ENCODE data around the gene FBXO9.

The FBXO9 gene

DNA sequence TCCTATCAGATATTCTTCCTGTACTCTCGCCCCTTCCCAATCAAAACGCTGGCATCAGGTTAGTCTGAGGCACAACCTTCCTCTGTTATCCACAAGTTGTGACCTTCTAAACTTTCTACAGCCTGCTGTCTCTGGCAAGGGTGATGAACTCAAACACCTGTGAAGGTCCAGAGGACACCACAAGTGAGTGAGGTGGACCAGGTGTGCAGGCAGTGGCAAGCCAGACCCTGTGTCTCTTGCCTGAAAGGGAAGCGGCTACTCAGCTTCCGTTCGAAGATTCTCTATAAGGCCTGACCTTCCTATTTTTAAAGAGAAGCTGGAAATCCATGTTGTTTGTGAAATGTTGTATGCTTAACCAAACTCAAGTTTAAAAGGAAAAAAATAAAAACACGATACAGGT, 46.7 kb downstream of the FBXO9 start:
- WGBS, 2 experiments = 93 to 94% methylated on average over 6 of the region's 6 CpGs
- Histone ChIP-seq H3K27ac (ENCODE audit: insufficient read depth, low read depth, low read length, poor library complexity, severe bottlenecking) (no peak overlapping the region), H3K4me1 (ENCODE audit: control insufficient read depth, insufficient read depth, low read length) (no peaks in the 10 kb centered on the region), H3K9me3 (ENCODE audit: control insufficient read depth, low read length) (no peaks in the 10 kb centered on the region), H3K27me3 (ENCODE audit: control insufficient read depth, insufficient read depth, low read length, poor library complexity, severe bottlenecking) (no peaks in the 10 kb centered on the region), H3K36me3 (ENCODE audit: control insufficient read depth, insufficient read depth, low read length) (no peaks in the 10 kb centered on the region), H3K4me3 (ENCODE audit: insufficient read depth, low read depth, low read length) (no peak overlapping the region)

DNA sequence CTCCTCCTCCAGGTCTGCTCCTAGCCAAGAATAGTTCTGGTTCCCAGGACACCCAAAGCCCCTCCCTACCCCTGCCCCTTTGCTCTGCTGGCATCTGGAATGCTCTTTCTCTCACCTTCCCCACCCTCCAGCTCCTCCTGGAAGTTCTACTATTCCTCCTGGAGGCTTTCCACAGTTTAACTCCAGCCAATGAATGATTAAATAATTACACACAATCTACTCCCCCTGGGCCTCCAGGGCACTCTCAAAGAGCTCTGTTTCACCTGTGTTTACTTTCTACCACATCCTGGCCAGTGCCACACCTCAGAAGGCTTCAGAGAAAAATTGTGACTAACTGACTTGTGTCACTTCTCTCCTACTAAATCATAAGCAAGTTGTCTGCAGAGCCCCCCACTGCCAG, 47.2 kb downstream of the FBXO9 start:
- Histone ChIP-seq H3K9me3 (ENCODE audit: control insufficient read depth, low read length) (no peaks in the 10 kb centered on the region), H3K36me3 (ENCODE audit: control insufficient read depth, insufficient read depth, low read length) (no peaks in the 10 kb centered on the region), H3K27me3 (ENCODE audit: control insufficient read depth, insufficient read depth, low read length, poor library complexity, severe bottlenecking) (no peaks in the 10 kb centered on the region), H3K27ac (ENCODE audit: insufficient read depth, low read depth, low read length, poor library complexity, severe bottlenecking) (no peak overlapping the region), H3K4me3 (ENCODE audit: insufficient read depth, low read depth, low read length) (no peak overlapping the region), H3K4me1 (ENCODE audit: control insufficient read depth, insufficient read depth, low read length) (no peaks in the 10 kb centered on the region)

- no peaks in the 10 kb centered on the region for H3K36me3 ChIP-seq (ENCODE audit: control insufficient read depth, insufficient read depth, low read length)
- H3K4me3 ChIP-seq (ENCODE audit: insufficient read depth, low read depth, low read length) = no peak overlapping the region
- H3K27me3 ChIP-seq (ENCODE audit: control insufficient read depth, insufficient read depth, low read length, poor library complexity, severe bottlenecking) = no peaks in the 10 kb centered on the region
- H3K9me3 ChIP-seq (ENCODE audit: control insufficient read depth, low read length) = no peaks in the 10 kb centered on the region
- H3K27ac ChIP-seq (ENCODE audit: insufficient read depth, low read depth, low read length, poor library complexity, severe bottlenecking) = no peak overlapping the region
- no peaks in the 10 kb centered on the region for H3K4me1 ChIP-seq (ENCODE audit: control insufficient read depth, insufficient read depth, low read length)
- 67 to 77% methylated on average over 1 of the region's 1 CpG for WGBS, 2 experiments
Measured at GRCh38 chr6:53112871-53113270, 47.7 kb downstream of the FBXO9 start.

GRCh38 chr6:53113742-53114141, 48.5 kb downstream of the FBXO9 start:
- no peaks in the 10 kb centered on the region for H3K9me3 ChIP-seq (ENCODE audit: control insufficient read depth, low read length)
- no peak overlapping the region for H3K27ac ChIP-seq (ENCODE audit: insufficient read depth, low read depth, low read length, poor library complexity, severe bottlenecking)
- H3K36me3 ChIP-seq (ENCODE audit: control insufficient read depth, insufficient read depth, low read length) = no peaks in the 10 kb centered on the region
- H3K27me3 ChIP-seq (ENCODE audit: control insufficient read depth, insufficient read depth, low read length, poor library complexity, severe bottlenecking) = no peaks in the 10 kb centered on the region
- 69 to 73% methylated on average over 4 of the region's 4 CpGs for WGBS, 2 experiments
- no peaks in the 10 kb centered on the region for H3K4me1 ChIP-seq (ENCODE audit: control insufficient read depth, insufficient read depth, low read length)
- no peak overlapping the region for H3K4me3 ChIP-seq (ENCODE audit: insufficient read depth, low read depth, low read length)

DNA sequence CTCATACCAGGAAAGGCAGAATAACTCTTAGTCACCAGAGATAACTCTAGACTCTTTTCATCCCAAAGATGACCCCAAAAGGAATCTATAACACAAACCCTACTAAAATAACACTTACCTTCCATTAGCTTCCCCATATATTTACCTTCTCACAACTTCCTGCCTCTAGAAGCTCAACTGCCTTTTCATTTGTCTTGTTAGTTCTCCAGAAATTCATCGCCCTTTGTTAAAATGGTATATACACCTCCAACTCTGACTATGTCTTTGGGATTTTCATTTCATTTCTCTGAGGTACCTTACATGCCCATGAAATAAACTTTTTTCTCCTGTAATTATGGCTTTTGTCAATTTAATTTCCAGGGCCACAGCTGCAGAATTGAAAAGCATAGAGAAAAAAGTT, 49.9 kb downstream of the FBXO9 start:
- H3K9me3 ChIP-seq (ENCODE audit: control insufficient read depth, low read length) = no peaks in the 10 kb centered on the region
- no peaks in the 10 kb centered on the region for H3K4me1 ChIP-seq (ENCODE audit: control insufficient read depth, insufficient read depth, low read length)
- no peak overlapping the region for H3K27ac ChIP-seq (ENCODE audit: insufficient read depth, low read depth, low read length, poor library complexity, severe bottlenecking)
- H3K27me3 ChIP-seq (ENCODE audit: control insufficient read depth, insufficient read depth, low read length, poor library complexity, severe bottlenecking) = no peaks in the 10 kb centered on the region
- WGBS, 2 experiments = 95 to 97% methylated on average over 1 of the region's 1 CpG
- H3K4me3 ChIP-seq (ENCODE audit: insufficient read depth, low read depth, low read length) = no peak overlapping the region
- no peaks in the 10 kb centered on the region for H3K36me3 ChIP-seq (ENCODE audit: control insufficient read depth, insufficient read depth, low read length)

GRCh38 chr6:53115741-53116140, 50.5 kb downstream of the FBXO9 start:
- H3K36me3 ChIP-seq (ENCODE audit: control insufficient read depth, insufficient read depth, low read length) = no peaks in the 10 kb centered on the region
- H3K27ac ChIP-seq (ENCODE audit: insufficient read depth, low read depth, low read length, poor library complexity, severe bottlenecking) = no peak overlapping the region
- WGBS, 2 experiments = 90 to 94% methylated on average over 2 of the region's 2 CpGs
- no peaks in the 10 kb centered on the region for H3K9me3 ChIP-seq (ENCODE audit: control insufficient read depth, low read length)
- H3K27me3 ChIP-seq (ENCODE audit: control insufficient read depth, insufficient read depth, low read length, poor library complexity, severe bottlenecking) = no peaks in the 10 kb centered on the region
- H3K4me3 ChIP-seq (ENCODE audit: insufficient read depth, low read depth, low read length) = no peak overlapping the region
- no peaks in the 10 kb centered on the region for H3K4me1 ChIP-seq (ENCODE audit: control insufficient read depth, insufficient read depth, low read length)

GRCh38 chr6:53119349-53119748, 54.1 kb downstream of the FBXO9 start:
- WGBS, 2 experiments = 85 to 91% methylated on average over 1 of the region's 1 CpG
- Histone ChIP-seq H3K4me1 (ENCODE audit: control insufficient read depth, insufficient read depth, low read length) (no peaks in the 10 kb centered on the region), H3K27me3 (ENCODE audit: control insufficient read depth, insufficient read depth, low read length, poor library complexity, severe bottlenecking) (no peaks in the 10 kb centered on the region), H3K36me3 (ENCODE audit: control insufficient read depth, insufficient read depth, low read length) (no peaks in the 10 kb centered on the region), H3K27ac (ENCODE audit: insufficient read depth, low read depth, low read length, poor library complexity, severe bottlenecking) (no peak overlapping the region), H3K4me3 (ENCODE audit: insufficient read depth, low read depth, low read length) (no peak overlapping the region), H3K9me3 (ENCODE audit: control insufficient read depth, low read length) (no peaks in the 10 kb centered on the region)

GRCh38 chr6:53119772-53120409, 54.7 kb downstream of the FBXO9 start:
- 23 to 24% methylated on average over 4 of the region's 4 CpGs for WGBS, 2 experiments
- Histone ChIP-seq H3K4me3 (ENCODE audit: insufficient read depth, low read depth, low read length) (no peak overlapping the region), H3K9me3 (ENCODE audit: control insufficient read depth, low read length) (no peaks in the 10 kb centered on the region), H3K4me1 (ENCODE audit: control insufficient read depth, insufficient read depth, low read length) (no peaks in the 10 kb centered on the region), H3K27me3 (ENCODE audit: control insufficient read depth, insufficient read depth, low read length, poor library complexity, severe bottlenecking) (no peaks in the 10 kb centered on the region), H3K36me3 (ENCODE audit: control insufficient read depth, insufficient read depth, low read length) (no peaks in the 10 kb centered on the region), H3K27ac (ENCODE audit: insufficient read depth, low read depth, low read length, poor library complexity, severe bottlenecking) (no peak overlapping the region)

- Histone ChIP-seq H3K4me1 (ENCODE audit: control insufficient read depth, insufficient read depth, low read length) (no peaks in the 10 kb centered on the region), H3K4me3 (ENCODE audit: insufficient read depth, low read depth, low read length) (no peak overlapping the region), H3K27me3 (ENCODE audit: control insufficient read depth, insufficient read depth, low read length, poor library complexity, severe bottlenecking) (no peaks in the 10 kb centered on the region), H3K9me3 (ENCODE audit: control insufficient read depth, low read length) (no peaks in the 10 kb centered on the region), H3K36me3 (ENCODE audit: control insufficient read depth, insufficient read depth, low read length) (no peaks in the 10 kb centered on the region), H3K27ac (ENCODE audit: insufficient read depth, low read depth, low read length, poor library complexity, severe bottlenecking) (no peak overlapping the region)
- WGBS, 2 experiments = 94 to 97% methylated on average over 10 of the region's 10 CpGs
Measured at GRCh38 chr6:53124131-53124800, 59.1 kb downstream of the FBXO9 start.

DNA sequence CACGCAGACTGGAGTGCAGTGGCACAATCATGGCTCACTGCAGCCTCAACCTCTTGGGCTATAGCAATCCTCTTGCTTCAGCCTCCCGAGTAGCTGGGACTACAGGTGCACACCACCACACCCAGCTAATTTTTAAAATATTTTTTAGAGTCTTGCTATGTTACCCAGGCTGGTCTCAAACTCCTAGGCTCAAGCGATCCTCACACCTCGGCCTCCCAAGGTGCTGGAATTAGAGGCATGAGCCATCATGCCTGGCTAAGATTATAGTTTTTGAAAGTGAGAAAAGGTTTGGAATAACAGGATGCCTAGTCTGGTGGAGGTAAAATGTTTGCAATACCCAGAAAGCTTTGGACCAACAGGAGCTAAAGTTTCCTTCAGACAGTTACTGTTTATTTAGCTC, 60.1 kb downstream of the FBXO9 start:
- no peaks in the 10 kb centered on the region for H3K4me1 ChIP-seq (ENCODE audit: control insufficient read depth, insufficient read depth, low read length)
- no peaks in the 10 kb centered on the region for H3K27me3 ChIP-seq (ENCODE audit: control insufficient read depth, insufficient read depth, low read length, poor library complexity, severe bottlenecking)
- 94 to 96% methylated on average over 4 of the region's 4 CpGs for WGBS, 2 experiments
- H3K9me3 ChIP-seq (ENCODE audit: control insufficient read depth, low read length) = no peaks in the 10 kb centered on the region
- no peak overlapping the region for H3K4me3 ChIP-seq (ENCODE audit: insufficient read depth, low read depth, low read length)
- no peak overlapping the region for H3K27ac ChIP-seq (ENCODE audit: insufficient read depth, low read depth, low read length, poor library complexity, severe bottlenecking)
- H3K36me3 ChIP-seq (ENCODE audit: control insufficient read depth, insufficient read depth, low read length) = no peaks in the 10 kb centered on the region

Data from ectodermal cell (in vitro differentiated cells).